Measurements from ENCODE around the gene ZNF106.

Gene ZNF106

GRCh38 chr15:42404461-42405235 lies 86.3 kb downstream of the ZNF106 start:
- DNase-seq: no peak

- DNase-seq: no peak
These were observed 87.6 kb downstream of the ZNF106 start for GRCh38 chr15:42403389-42403788.

- DNase-seq: no peak
These were observed 88.3 kb downstream of the ZNF106 start for GRCh38 chr15:42402455-42403205.

GRCh38 chr15:42401544-42402454 lies 89.1 kb downstream of the ZNF106 start:
- DNase-seq: no peak

- no peak for DNase-seq
These were observed 95.1 kb downstream of the ZNF106 start for GRCh38 chr15:42395838-42396237.

GRCh38 chr15:42394106-42394505 lies 96.8 kb downstream of the ZNF106 start:
- no peak for DNase-seq

GRCh38 chr15:42392309-42393024 lies 98.5 kb downstream of the ZNF106 start:
- DNase-seq: no peak

- DNase-seq: no peak
These were observed 103.3 kb downstream of the ZNF106 start for GRCh38 chr15:42387603-42388002.

GRCh38 chr15:42385980-42386700 lies 104.8 kb downstream of the ZNF106 start:
- no peak for DNase-seq

GRCh38 chr15:42385206-42385979 lies 105.5 kb downstream of the ZNF106 start:
- no peak for DNase-seq

GRCh38 chr15:42384597-42384996 lies 106.3 kb downstream of the ZNF106 start:
- no peak for DNase-seq

GRCh38 chr15:42378011-42378410 lies 112.9 kb downstream of the ZNF106 start:
- DNase-seq: no peak

GRCh38 chr15:42375941-42376340 lies 115.0 kb downstream of the ZNF106 start:
- DNase-seq: no peak

- no peak for DNase-seq
These were observed 115.7 kb downstream of the ZNF106 start for GRCh38 chr15:42375252-42375651.

GRCh38 chr15:42374810-42375209 lies 116.1 kb downstream of the ZNF106 start:
- DNase-seq: no peak

GRCh38 chr15:42373936-42374335 lies 117.0 kb downstream of the ZNF106 start:
- DNase-seq: no peak

GRCh38 chr15:42373274-42373673 lies 117.7 kb downstream of the ZNF106 start:
- no peak for DNase-seq

- no peak for DNase-seq
These were observed 119.8 kb downstream of the ZNF106 start for GRCh38 chr15:42371096-42371495.

GRCh38 chr15:42368096-42368495 lies 122.8 kb downstream of the ZNF106 start:
- DNase-seq: no peak

- DNase-seq: no peak
These were observed 123.9 kb downstream of the ZNF106 start for GRCh38 chr15:42367041-42367440.
